ENCODE results near the gene RHCG.

The RHCG gene

DNA sequence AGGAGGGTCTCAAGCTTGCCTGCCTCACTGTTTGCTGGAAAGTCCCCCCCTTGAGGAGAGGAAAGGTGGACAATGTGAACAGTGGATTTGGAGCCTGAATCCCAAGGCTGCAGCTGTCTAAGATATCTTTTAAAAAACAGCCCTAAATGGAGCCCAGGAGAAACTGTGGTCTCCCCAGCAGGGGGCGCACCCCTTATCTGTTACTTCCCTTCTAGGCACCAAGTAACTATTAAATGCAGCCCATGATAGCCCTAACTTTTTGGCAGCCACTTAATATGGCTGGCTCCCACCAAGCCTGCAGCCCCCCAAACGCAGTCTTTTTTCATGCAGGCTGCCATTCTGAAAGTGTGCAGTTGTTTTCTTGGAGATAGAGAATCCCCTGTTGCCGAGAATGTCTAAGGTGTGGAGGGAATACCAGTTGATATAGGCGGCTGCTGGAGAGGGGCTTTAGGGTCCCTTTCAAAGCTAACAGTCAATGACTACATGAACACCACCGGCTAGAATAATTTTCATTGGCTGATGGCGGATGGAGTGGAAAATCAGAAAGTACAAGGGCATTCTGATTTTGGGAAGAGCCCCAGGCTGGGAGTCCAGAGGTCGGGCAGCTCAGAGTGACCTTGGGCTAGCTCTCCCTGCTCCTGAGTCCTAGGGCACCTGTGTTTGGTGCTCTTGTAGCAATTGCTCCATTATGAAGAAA lies 1.3 kb downstream of the RHCG start:
- no peak for ATAC-seq
- no peak overlapping the region for H3K27ac Mint-ChIP-seq
- H3K36me3 Mint-ChIP-seq (ENCODE audit: low read depth), result no peaks in the 10 kb centered on the region
- H3K4me3 Mint-ChIP-seq, result no peak overlapping the region
- peaks cover 9% of the 10 kb centered on the region for H3K4me1 Mint-ChIP-seq
- no peaks in the 10 kb centered on the region for H3K9me3 Mint-ChIP-seq
- peak; percentile 38 for DNase-seq
- peaks cover 55% of the 10 kb centered on the region for H3K27me3 Mint-ChIP-seq

DNA sequence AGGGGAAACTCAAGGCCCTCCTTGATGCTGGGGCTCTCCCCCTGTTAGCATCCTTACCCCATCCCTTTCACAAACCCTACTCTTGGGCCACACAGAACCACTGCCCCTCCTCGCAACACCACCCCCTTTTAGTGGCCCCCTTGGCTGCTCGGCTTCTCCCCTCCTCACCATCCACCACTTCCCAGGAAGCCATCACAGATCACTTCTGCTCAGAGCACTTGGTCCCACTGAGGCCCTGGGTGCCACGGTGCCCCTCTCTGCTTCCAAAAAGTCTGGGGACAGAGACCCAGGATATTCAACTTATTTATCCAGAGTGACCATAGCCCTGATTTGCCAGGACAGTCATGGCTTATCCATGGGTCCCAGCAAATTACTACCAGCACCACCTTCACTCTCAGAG lies 2.4 kb downstream of the RHCG start:
- ATAC-seq (no peak), DNase-seq (no peak)
- no peaks in the 10 kb centered on the region for H3K36me3 Mint-ChIP-seq (ENCODE audit: low read depth)
- no peak overlapping the region for H3K4me3 Mint-ChIP-seq
- H3K27me3 Mint-ChIP-seq, result peaks cover 57% of the 10 kb centered on the region
- peaks cover 9% of the 10 kb centered on the region for H3K4me1 Mint-ChIP-seq
- H3K9me3 Mint-ChIP-seq, result no peaks in the 10 kb centered on the region
- no peak overlapping the region for H3K27ac Mint-ChIP-seq

DNA sequence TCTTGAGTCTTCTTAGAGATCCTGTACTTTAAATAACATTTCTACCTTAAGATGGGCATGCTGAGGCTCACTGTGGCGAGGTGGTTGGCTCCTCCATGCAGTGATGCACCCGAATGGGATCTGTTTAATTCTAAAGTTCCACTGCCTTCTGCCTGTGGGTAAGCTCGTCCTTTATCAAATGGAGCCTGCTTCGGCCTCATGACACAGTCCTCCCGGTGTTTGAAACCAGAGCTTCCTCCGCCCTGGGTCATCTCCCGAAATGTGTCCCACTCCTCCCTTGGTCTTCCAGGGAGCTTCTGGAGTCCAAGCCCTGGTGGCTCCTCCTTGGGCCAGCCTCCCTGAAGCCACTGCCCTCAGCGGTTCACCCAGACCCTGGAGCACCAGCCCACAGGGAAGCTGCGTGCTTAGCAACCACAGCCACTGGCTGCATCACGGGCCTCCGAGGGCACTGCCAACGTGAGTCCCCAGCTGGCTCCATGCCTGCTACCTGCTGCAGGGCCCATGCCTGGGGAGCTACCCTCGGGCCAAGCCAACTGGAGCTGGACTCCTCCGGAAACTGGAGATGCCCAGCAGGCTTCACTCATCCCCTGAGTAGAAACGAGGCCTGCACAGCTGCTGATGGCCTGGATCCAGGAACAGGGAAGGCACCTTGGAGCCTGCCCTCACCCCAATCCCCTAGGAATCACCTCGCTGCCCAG lies 3.3 kb downstream of the RHCG start:
- Mint-ChIP-seq H3K36me3 (ENCODE audit: low read depth) (no peaks in the 10 kb centered on the region), H3K4me1 (peaks cover 9% of the 10 kb centered on the region), H3K4me3 (no peak overlapping the region), H3K27ac (no peak overlapping the region), H3K27me3 (peaks cover 50% of the 10 kb centered on the region), H3K9me3 (no peaks in the 10 kb centered on the region)
- DNase-seq (no peak), ATAC-seq (no peak)

- no peak overlapping the region for H3K27ac Mint-ChIP-seq
- no peaks in the 10 kb centered on the region for H3K36me3 Mint-ChIP-seq (ENCODE audit: low read depth)
- peaks cover 44% of the 10 kb centered on the region for H3K27me3 Mint-ChIP-seq
- ATAC-seq (peak; percentile 17), DNase-seq (peak; percentile 18)
- H3K9me3 Mint-ChIP-seq, result no peaks in the 10 kb centered on the region
- no peak overlapping the region for H3K4me3 Mint-ChIP-seq
- peaks cover 9% of the 10 kb centered on the region for H3K4me1 Mint-ChIP-seq
Observed at GRCh38 chr15:89492111-89492641, 4.2 kb downstream of the RHCG start.

GRCh38 chr15:89490814-89491315 lies 5.5 kb downstream of the RHCG start:
- Mint-ChIP-seq H3K27me3 (peaks cover 42% of the 10 kb centered on the region), H3K27ac (no peak overlapping the region), H3K36me3 (ENCODE audit: low read depth) (no peaks in the 10 kb centered on the region)

GRCh38 chr15:89490081-89490813 lies 6.1 kb downstream of the RHCG start:
- Mint-ChIP-seq H3K27me3 (peaks cover 42% of the 10 kb centered on the region), H3K4me3 (no peak overlapping the region), H3K27ac (no peak overlapping the region), H3K9me3 (no peaks in the 10 kb centered on the region), H3K4me1 (peaks cover 7% of the 10 kb centered on the region), H3K36me3 (ENCODE audit: low read depth) (no peaks in the 10 kb centered on the region)
- no peak for ATAC-seq
- no peak for DNase-seq

More at GRCh38 chr15:89490814-89491315, 5.5 kb downstream of the RHCG start:
- peaks cover 9% of the 10 kb centered on the region for H3K4me1 Mint-ChIP-seq
- DNase-seq, result no peak
- ATAC-seq, result no peak
- H3K4me3 Mint-ChIP-seq, result no peak overlapping the region
- H3K9me3 Mint-ChIP-seq, result no peaks in the 10 kb centered on the region

DNA sequence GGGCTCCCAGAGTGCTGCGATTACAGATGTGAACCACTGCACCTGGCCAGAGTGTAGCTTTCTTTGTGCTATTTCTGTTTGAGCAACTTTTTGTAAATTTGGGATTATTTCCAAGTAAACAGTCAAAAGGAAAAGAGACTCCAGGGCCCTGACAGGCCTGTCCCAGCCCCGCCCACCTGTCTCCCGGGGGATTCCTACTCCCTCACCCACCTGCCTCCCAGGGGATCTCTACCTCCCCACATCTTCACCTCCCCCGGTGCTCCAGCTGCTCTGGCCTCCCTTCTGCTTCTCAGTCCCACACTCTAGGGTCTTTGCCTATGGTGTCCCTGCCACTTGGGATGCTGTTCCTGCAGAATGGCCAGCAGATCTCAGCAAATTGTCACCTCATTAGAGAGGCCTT lies 7.0 kb downstream of the RHCG start:
- Mint-ChIP-seq H3K4me3 (no peak overlapping the region), H3K36me3 (ENCODE audit: low read depth) (no peaks in the 10 kb centered on the region), H3K27ac (no peak overlapping the region), H3K27me3 (peaks cover 36% of the 10 kb centered on the region), H3K9me3 (no peaks in the 10 kb centered on the region), H3K4me1 (peaks cover 7% of the 10 kb centered on the region)
- no peak for ATAC-seq
- no peak for DNase-seq

- Mint-ChIP-seq H3K4me1 (peaks cover 7% of the 10 kb centered on the region), H3K27me3 (peaks cover 30% of the 10 kb centered on the region), H3K4me3 (no peak overlapping the region), H3K27ac (no peak overlapping the region), H3K9me3 (no peaks in the 10 kb centered on the region), H3K36me3 (ENCODE audit: low read depth) (no peaks in the 10 kb centered on the region)
- DNase-seq (no peak), ATAC-seq (no peak)
Observed at GRCh38 chr15:89487791-89488190, 8.6 kb downstream of the RHCG start.

- H3K27ac Mint-ChIP-seq, result no peak overlapping the region
- DNase-seq, result peak; percentile 30
- H3K36me3 Mint-ChIP-seq (ENCODE audit: low read depth), result no peaks in the 10 kb centered on the region
- H3K9me3 Mint-ChIP-seq, result no peaks in the 10 kb centered on the region
- ATAC-seq, result peak; percentile 59
- H3K4me3 Mint-ChIP-seq, result peak overlapping the region; percentile 42
- peaks cover 26% of the 10 kb centered on the region for H3K27me3 Mint-ChIP-seq
- H3K4me1 Mint-ChIP-seq, result peaks cover 7% of the 10 kb centered on the region
Observed at GRCh38 chr15:89486726-89487050, 9.7 kb downstream of the RHCG start.

- no peak for ATAC-seq
Observed at GRCh38 chr15:89483079-89483478, 13.3 kb downstream of the RHCG start.

DNA sequence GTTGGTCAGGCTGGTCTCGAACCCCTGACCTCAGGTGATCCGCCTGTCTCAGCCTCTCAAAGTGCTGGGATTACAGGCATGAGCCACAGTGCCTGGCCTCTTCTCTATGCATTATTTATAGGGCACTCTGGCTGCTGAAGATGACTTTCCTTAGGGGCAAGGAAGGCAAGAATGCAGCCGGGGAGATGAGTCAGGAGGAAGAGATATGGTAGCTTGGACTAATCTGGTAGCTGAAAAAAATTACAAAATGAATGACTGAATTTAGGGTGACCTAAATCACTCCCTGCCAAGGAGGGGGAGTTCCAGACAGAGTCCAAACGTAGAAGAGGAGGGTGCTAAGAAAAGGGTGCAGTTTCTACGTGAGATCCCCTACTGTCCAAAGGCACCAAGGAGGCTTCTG lies 14.2 kb downstream of the RHCG start:
- H3K27me3 Mint-ChIP-seq, result peaks cover 31% of the 10 kb centered on the region
- DNase-seq (no peak), ATAC-seq (no peak)
- H3K27ac Mint-ChIP-seq, result no peak overlapping the region
- H3K36me3 Mint-ChIP-seq (ENCODE audit: low read depth), result no peaks in the 10 kb centered on the region
- no peaks in the 10 kb centered on the region for H3K9me3 Mint-ChIP-seq
- H3K4me1 Mint-ChIP-seq, result peaks cover 7% of the 10 kb centered on the region
- H3K4me3 Mint-ChIP-seq, result no peak overlapping the region

More at GRCh38 chr15:89483079-89483478, 13.3 kb downstream of the RHCG start:
- H3K9me3 Mint-ChIP-seq, result no peaks in the 10 kb centered on the region
- H3K4me1 Mint-ChIP-seq, result peaks cover 7% of the 10 kb centered on the region
- no peak overlapping the region for H3K4me3 Mint-ChIP-seq
- H3K27ac Mint-ChIP-seq, result no peak overlapping the region
- no peaks in the 10 kb centered on the region for H3K36me3 Mint-ChIP-seq (ENCODE audit: low read depth)
- peaks cover 31% of the 10 kb centered on the region for H3K27me3 Mint-ChIP-seq
- no peak for DNase-seq

- H3K27ac Mint-ChIP-seq, result no peak overlapping the region
- H3K4me1 Mint-ChIP-seq, result no peaks in the 10 kb centered on the region
- H3K36me3 Mint-ChIP-seq (ENCODE audit: low read depth), result no peaks in the 10 kb centered on the region
- no peaks in the 10 kb centered on the region for H3K9me3 Mint-ChIP-seq
- H3K27me3 Mint-ChIP-seq, result peaks cover 19% of the 10 kb centered on the region
- ATAC-seq (no peak), DNase-seq (no peak)
- H3K4me3 Mint-ChIP-seq, result no peak overlapping the region
Observed at GRCh38 chr15:89480505-89480904, 15.9 kb downstream of the RHCG start.

- DNase-seq (no peak), ATAC-seq (no peak)
- Mint-ChIP-seq H3K4me3 (no peak overlapping the region), H3K27me3 (peaks cover 18% of the 10 kb centered on the region), H3K4me1 (no peaks in the 10 kb centered on the region), H3K9me3 (no peaks in the 10 kb centered on the region), H3K36me3 (ENCODE audit: low read depth) (no peaks in the 10 kb centered on the region), H3K27ac (no peak overlapping the region)
Observed at GRCh38 chr15:89479173-89479572, 17.2 kb downstream of the RHCG start.

DNA sequence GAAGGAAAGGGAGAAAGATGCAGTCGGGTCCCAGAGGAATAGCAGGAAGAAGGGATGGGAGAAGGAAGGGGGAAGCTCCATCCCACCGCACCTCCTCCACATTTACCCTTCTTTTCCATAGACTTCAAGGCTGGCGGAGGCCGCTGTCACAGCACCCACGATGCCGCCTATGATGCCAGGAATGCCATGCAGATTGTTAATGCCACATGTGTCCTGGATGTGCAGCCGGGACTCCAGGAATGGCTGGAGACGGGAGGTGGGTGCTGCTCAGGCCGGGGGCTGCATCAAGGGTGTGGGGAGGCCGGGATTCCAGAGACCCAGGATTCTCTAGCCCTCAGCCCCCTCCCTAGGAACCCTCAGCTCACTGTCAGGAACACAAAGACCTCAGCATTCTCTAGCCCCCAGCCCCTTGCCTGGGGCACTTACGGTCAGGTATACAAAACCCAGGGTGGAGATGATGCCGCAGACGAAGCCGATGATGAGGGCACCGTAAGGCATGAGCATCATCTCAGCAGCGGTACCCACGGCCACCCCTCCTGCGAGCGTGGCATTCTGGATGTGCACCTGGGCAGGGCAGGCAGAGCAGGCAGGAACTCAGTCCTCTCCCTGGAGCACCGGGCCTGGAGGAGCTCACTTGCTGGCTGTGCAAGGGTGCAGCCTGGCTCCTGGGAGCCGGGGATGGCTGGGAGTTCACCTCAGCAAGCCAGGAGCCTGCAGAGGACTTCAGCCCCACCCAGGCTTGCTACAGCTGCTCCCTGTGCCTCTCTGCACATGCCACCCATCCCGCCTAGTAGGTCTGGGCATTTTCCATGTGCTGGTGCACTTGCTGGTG lies 18.8 kb downstream of the RHCG start:
- ATAC-seq, result no peak
- Mint-ChIP-seq H3K9me3 (no peaks in the 10 kb centered on the region), H3K4me3 (no peak overlapping the region), H3K27me3 (peaks cover 15% of the 10 kb centered on the region), H3K36me3 (ENCODE audit: low read depth) (no peaks in the 10 kb centered on the region), H3K27ac (no peak overlapping the region), H3K4me1 (no peaks in the 10 kb centered on the region)
- DNase-seq, result no peak
